Measurements from ENCODE around the gene LYAR.

- TF ChIP-seq CTCF (IDR thresholded peaks at IDR 0.05) (no peak), POLR2A (IDR thresholded peaks at IDR 0.05) (no peak)
Observed at GRCh38 chr4:4289055-4289454, 899 bp downstream of the LYAR start.
